GM15510 (cell line): ENCODE measurements around the gene RFTN1.

Source experiments
- POLR2A ChIP-seq: IDR thresholded peaks from 3 replicates; pipeline ENCODE4 v1.6.1; 2011; ENCODE audit warnings: borderline replicate concordance; ENCODE audit not compliant: insufficient read length; ENCODE audit errors: extremely low read depth

Gene RFTN1

GRCh38 chr3:16543242-16543864 is 29.9 kb upstream of the RFTN1 start:
- no peak for TF ChIP-seq POLR2A

- no peak for TF ChIP-seq POLR2A
Observed at GRCh38 chr3:16538507-16538906, 25.0 kb upstream of the RFTN1 start.

- no peak for TF ChIP-seq POLR2A
Observed at GRCh38 chr3:16536996-16537395, 23.5 kb upstream of the RFTN1 start.

- TF ChIP-seq POLR2A, result no peak
Observed at GRCh38 chr3:16536344-16536663, 22.8 kb upstream of the RFTN1 start.

- no peak for TF ChIP-seq POLR2A
Observed at GRCh38 chr3:16534640-16535262, 21.3 kb upstream of the RFTN1 start.

- TF ChIP-seq POLR2A, result no peak
Observed at GRCh38 chr3:16533928-16534574, 20.6 kb upstream of the RFTN1 start.

- no peak for TF ChIP-seq POLR2A
Observed at GRCh38 chr3:16529264-16529663, 15.8 kb upstream of the RFTN1 start.

- no peak for TF ChIP-seq POLR2A
Observed at GRCh38 chr3:16528581-16528993, 15.1 kb upstream of the RFTN1 start.

- no peak for TF ChIP-seq POLR2A
Observed at GRCh38 chr3:16528106-16528505, 14.6 kb upstream of the RFTN1 start.

GRCh38 chr3:16524196-16524595 is 10.7 kb upstream of the RFTN1 start:
- no peak for TF ChIP-seq POLR2A

GRCh38 chr3:16523778-16524177 is 10.3 kb upstream of the RFTN1 start:
- no peak for TF ChIP-seq POLR2A

- no peak for TF ChIP-seq POLR2A
Observed at GRCh38 chr3:16522834-16523233, 9.3 kb upstream of the RFTN1 start.

- no peak for TF ChIP-seq POLR2A
Observed at GRCh38 chr3:16520970-16521881, 7.7 kb upstream of the RFTN1 start.

GRCh38 chr3:16520241-16520969 is 6.9 kb upstream of the RFTN1 start:
- TF ChIP-seq POLR2A, result no peak
